Coronary artery (tissue), 2 donors: ENCODE results near the gene C3orf85.

Source experiments
- DNase-seq: peaks from one replicate; pipeline ENCODE4 v3.0.0-alpha.2; 2017; ENCODE audit warnings: low spot score
- H3K27ac ChIP-seq, 2 donors: fragments of 200-600 bp; sonication (generic); one replicate each; pipeline ENCODE4 v1.5.1; 2016 to 2019
- H3K4me3 ChIP-seq: fragments of 200-600 bp; sonication (generic); 2 replicates; pipeline ENCODE4 v1.5.1; 2016; ENCODE audit warnings: mild to moderate bottlenecking, moderate library complexity
- CTCF ChIP-seq: fragments of 200-600 bp; sonication (generic); IDR thresholded peaks from one replicate; pipeline ENCODE4 v1.5.1; 2019; ENCODE audit warnings: antibody characterized with exemption

The C3orf85 gene

GRCh38 chr3:109136523-109136922 lies at the start of gene C3orf85:
Gene C3orf85, plus strand, starts transcription at chr3:109136719. Its CDS starts 129 bp downstream, at chr3:109136848.
- TF ChIP-seq CTCF, result no peak
- Histone ChIP-seq H3K4me3 (no peak within 1 kb of the TSS), H3K27ac (no peak within 1 kb of the TSS)
- no peak for DNase-seq

- Histone ChIP-seq H3K4me3 (no peak overlapping the region), H3K27ac (no peak overlapping the region)
- TF ChIP-seq CTCF, result no peak
- no peak for DNase-seq
Observed at GRCh38 chr3:109089265-109089664, 47.3 kb upstream of the C3orf85 start.

GRCh38 chr3:109091846-109092245 lies 44.7 kb upstream of the C3orf85 start:
- Histone ChIP-seq H3K4me3 (no peak overlapping the region), H3K27ac (no peak overlapping the region)
- no peak for DNase-seq
- no peak for TF ChIP-seq CTCF

- no peak overlapping the region for H3K4me3 ChIP-seq
- no peak for TF ChIP-seq CTCF
- DNase-seq, result no peak
Observed at GRCh38 chr3:109093561-109093960, 43.0 kb upstream of the C3orf85 start.

GRCh38 chr3:109095166-109095565 lies 41.4 kb upstream of the C3orf85 start:
- no peak for DNase-seq
- Histone ChIP-seq H3K27ac (no peak overlapping the region), H3K4me3 (no peak overlapping the region)
- TF ChIP-seq CTCF, result no peak

More at GRCh38 chr3:109093561-109093960, 43.0 kb upstream of the C3orf85 start:
- H3K27ac ChIP-seq, result no peak overlapping the region

GRCh38 chr3:109098079-109098644 lies 38.4 kb upstream of the C3orf85 start:
- Histone ChIP-seq H3K27ac (no peak overlapping the region), H3K4me3 (no peak overlapping the region)
- DNase-seq, result no peak
- no peak for TF ChIP-seq CTCF

- no peak for TF ChIP-seq CTCF
- H3K27ac ChIP-seq, result no peak overlapping the region
- no peak for DNase-seq
- H3K4me3 ChIP-seq, result no peak overlapping the region
Observed at GRCh38 chr3:109109574-109109973, 26.9 kb upstream of the C3orf85 start.
